Activated naive CD8-positive, alpha-beta T cell treated with anti-CD3 and anti-CD28 coated beads, Interleukin-2, amount 50 U/mL, for 24 hours (primary cell): ENCODE results near the gene TMEM114.

ENCODE experiments used
- ATAC-seq: fragments of 150-1000 bp; cut with Tn5 transposase; one replicate; pipeline ENCODE4 v1.10.0; 2021
- DNase-seq: peaks from one replicate; pipeline ENCODE4 v3.0.0; 2021
- H3K27ac Mint-ChIP-seq: one replicate; pipeline ENCODE4 v1.8.0; 2021; ENCODE audit warnings: mild to moderate bottlenecking, mixed read lengths
- H3K27me3 Mint-ChIP-seq: one replicate; pipeline ENCODE4 v1.8.0; 2021; ENCODE audit warnings: mixed read lengths
- H3K36me3 Mint-ChIP-seq: one replicate; pipeline ENCODE4 v1.8.0; 2021; ENCODE audit warnings: low read depth, mixed read lengths
- H3K4me1 Mint-ChIP-seq: one replicate; pipeline ENCODE4 v1.8.0; 2021; ENCODE audit warnings: mixed read lengths
- H3K4me3 Mint-ChIP-seq: one replicate; pipeline ENCODE4 v1.8.0; 2021; ENCODE audit warnings: mild to moderate bottlenecking, moderate library complexity, mixed read lengths
- H3K9me3 Mint-ChIP-seq: one replicate; pipeline ENCODE4 v1.8.0; 2021; ENCODE audit warnings: mixed read lengths

Gene TMEM114

GRCh38 chr16:8590811-8591210, 500 bp upstream of the TMEM114 start:
- Mint-ChIP-seq H3K36me3 (no peaks in the 10 kb centered on the region), H3K27ac (no peak overlapping the region), H3K27me3 (peaks cover 27% of the 10 kb centered on the region), H3K4me1 (no peaks in the 10 kb centered on the region), H3K9me3 (peaks cover under 1% of the 10 kb centered on the region), H3K4me3 (no peak overlapping the region)
- ATAC-seq (no peak), DNase-seq (no peak)

- Mint-ChIP-seq H3K4me1 (no peaks in the 10 kb centered on the region), H3K27ac (no peak overlapping the region), H3K27me3 (peaks cover 29% of the 10 kb centered on the region), H3K9me3 (no peaks in the 10 kb centered on the region), H3K4me3 (no peak overlapping the region), H3K36me3 (no peaks in the 10 kb centered on the region)
- DNase-seq (no peak), ATAC-seq (no peak)
These were observed 1.0 kb downstream of the TMEM114 start for GRCh38 chr16:8589057-8589899.

DNA sequence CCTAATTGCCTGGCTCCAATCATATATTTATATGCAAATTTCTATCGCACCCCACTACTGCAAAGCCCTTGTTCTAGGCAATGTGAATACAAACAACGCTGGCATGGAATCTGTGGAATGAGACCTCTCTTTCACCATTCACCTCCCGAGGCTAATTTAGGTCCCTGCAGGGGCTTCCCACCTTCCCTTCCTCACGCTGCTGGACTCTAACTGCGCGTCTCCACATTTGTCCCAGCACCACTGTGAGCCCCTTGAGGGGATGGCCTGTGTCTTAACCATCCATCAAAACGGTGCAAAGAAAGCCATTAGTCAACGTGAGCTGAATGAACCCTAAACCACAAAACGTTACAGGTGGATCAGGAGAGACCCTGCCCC, 1.6 kb downstream of the TMEM114 start:
- H3K27ac Mint-ChIP-seq: no peak overlapping the region
- no peak overlapping the region for H3K4me3 Mint-ChIP-seq
- no peak for ATAC-seq
- H3K4me1 Mint-ChIP-seq: no peaks in the 10 kb centered on the region
- no peaks in the 10 kb centered on the region for H3K36me3 Mint-ChIP-seq
- DNase-seq: no peak
- no peaks in the 10 kb centered on the region for H3K9me3 Mint-ChIP-seq
- H3K27me3 Mint-ChIP-seq: peaks cover 29% of the 10 kb centered on the region

DNA sequence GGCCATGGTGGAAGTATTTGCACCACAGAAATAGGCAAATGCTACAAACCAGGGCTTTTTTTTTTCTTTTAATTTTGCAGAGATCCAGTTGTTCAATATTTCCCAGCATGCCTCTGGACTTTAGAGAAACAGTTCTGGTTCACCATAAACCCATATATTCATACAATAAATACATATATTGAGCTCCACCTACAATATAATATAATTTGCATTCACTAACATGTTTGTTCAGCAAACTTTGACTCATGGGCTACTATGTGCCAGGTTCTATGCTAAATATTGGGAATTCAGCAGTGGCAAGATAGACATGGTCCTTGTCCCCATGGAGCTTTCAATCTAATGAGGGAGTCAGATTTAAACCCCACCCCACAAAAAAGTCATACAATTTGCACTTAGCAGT, 3.2 kb downstream of the TMEM114 start:
- no peak for ATAC-seq
- Mint-ChIP-seq H3K36me3 (no peaks in the 10 kb centered on the region), H3K4me1 (peaks cover under 1% of the 10 kb centered on the region), H3K27ac (no peak overlapping the region), H3K27me3 (peaks cover 32% of the 10 kb centered on the region), H3K4me3 (no peak overlapping the region), H3K9me3 (no peaks in the 10 kb centered on the region)
- no peak for DNase-seq

- H3K4me3 Mint-ChIP-seq: no peak overlapping the region
- peaks cover 32% of the 10 kb centered on the region for H3K27me3 Mint-ChIP-seq
These were observed 4.5 kb downstream of the TMEM114 start for GRCh38 chr16:8585857-8586256.

GRCh38 chr16:8585041-8585440, 5.3 kb downstream of the TMEM114 start:
- no peak overlapping the region for H3K27ac Mint-ChIP-seq
- H3K27me3 Mint-ChIP-seq: peaks cover 30% of the 10 kb centered on the region

More at GRCh38 chr16:8585857-8586256, 4.5 kb downstream of the TMEM114 start:
- Mint-ChIP-seq H3K9me3 (no peaks in the 10 kb centered on the region), H3K36me3 (no peaks in the 10 kb centered on the region), H3K4me1 (peaks cover 4% of the 10 kb centered on the region), H3K27ac (no peak overlapping the region)
- ATAC-seq (no peak), DNase-seq (no peak)

DNA sequence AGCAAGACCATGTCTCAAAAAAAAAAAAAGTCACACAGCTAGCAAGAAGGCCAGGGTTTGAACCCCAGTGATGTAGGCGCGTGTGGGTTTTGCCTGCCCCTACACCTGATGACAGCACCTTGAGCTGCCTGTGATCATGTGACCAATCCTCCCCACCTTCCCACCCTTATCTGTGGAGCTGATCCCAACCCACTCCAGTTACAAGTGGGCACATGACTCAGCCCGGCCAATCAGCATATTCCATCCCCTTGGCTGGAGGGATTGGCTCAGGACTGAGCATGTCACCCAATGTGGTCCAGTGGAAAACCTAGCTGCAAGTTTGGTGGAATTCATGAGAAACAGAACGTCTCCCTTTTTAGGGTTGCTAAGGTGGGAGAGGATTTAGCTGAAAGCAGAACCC, 6.6 kb downstream of the TMEM114 start:
- ATAC-seq: no peak
- DNase-seq: no peak
- no peak overlapping the region for H3K4me3 Mint-ChIP-seq
- peaks cover 22% of the 10 kb centered on the region for H3K27me3 Mint-ChIP-seq
- no peaks in the 10 kb centered on the region for H3K9me3 Mint-ChIP-seq
- H3K4me1 Mint-ChIP-seq: peaks cover 4% of the 10 kb centered on the region
- no peak overlapping the region for H3K27ac Mint-ChIP-seq
- H3K36me3 Mint-ChIP-seq: no peaks in the 10 kb centered on the region

More at GRCh38 chr16:8585041-8585440, 5.3 kb downstream of the TMEM114 start:
- Mint-ChIP-seq H3K4me1 (peaks cover 4% of the 10 kb centered on the region), H3K9me3 (no peaks in the 10 kb centered on the region), H3K4me3 (no peak overlapping the region), H3K36me3 (no peaks in the 10 kb centered on the region)
- DNase-seq: no peak
- ATAC-seq: no peak

DNA sequence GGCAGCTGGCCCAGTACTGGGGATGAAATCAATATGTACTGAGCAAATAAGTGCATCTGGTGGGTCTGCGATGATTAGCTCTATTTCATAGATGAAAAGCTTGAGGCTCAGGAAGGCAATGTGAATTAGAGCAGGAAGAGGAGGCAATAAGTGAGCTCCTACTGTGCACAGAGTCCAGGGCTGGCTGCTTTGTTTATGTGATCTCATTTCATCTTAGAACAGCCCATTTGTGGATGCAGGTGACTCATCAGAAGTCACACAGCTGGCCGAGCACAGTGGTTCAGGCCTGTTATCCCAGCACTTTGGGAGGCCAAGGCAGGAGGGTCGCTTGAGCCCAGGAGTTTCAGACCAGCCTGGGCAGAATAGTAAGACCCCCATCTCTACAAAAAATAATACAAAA, 7.1 kb downstream of the TMEM114 start:
- DNase-seq: no peak
- no peaks in the 10 kb centered on the region for H3K9me3 Mint-ChIP-seq
- peaks cover 4% of the 10 kb centered on the region for H3K4me1 Mint-ChIP-seq
- H3K36me3 Mint-ChIP-seq: no peaks in the 10 kb centered on the region
- no peak for ATAC-seq
- H3K27ac Mint-ChIP-seq: no peak overlapping the region
- H3K27me3 Mint-ChIP-seq: peaks cover 16% of the 10 kb centered on the region
- H3K4me3 Mint-ChIP-seq: no peak overlapping the region

- no peak overlapping the region for H3K27ac Mint-ChIP-seq
- H3K27me3 Mint-ChIP-seq: peaks cover 8% of the 10 kb centered on the region
- H3K9me3 Mint-ChIP-seq: no peaks in the 10 kb centered on the region
- peaks cover 4% of the 10 kb centered on the region for H3K4me1 Mint-ChIP-seq
- no peaks in the 10 kb centered on the region for H3K36me3 Mint-ChIP-seq
- DNase-seq: no peak
- H3K4me3 Mint-ChIP-seq: no peak overlapping the region
- ATAC-seq: no peak
These were observed 8.3 kb downstream of the TMEM114 start for GRCh38 chr16:8581831-8582580.

DNA sequence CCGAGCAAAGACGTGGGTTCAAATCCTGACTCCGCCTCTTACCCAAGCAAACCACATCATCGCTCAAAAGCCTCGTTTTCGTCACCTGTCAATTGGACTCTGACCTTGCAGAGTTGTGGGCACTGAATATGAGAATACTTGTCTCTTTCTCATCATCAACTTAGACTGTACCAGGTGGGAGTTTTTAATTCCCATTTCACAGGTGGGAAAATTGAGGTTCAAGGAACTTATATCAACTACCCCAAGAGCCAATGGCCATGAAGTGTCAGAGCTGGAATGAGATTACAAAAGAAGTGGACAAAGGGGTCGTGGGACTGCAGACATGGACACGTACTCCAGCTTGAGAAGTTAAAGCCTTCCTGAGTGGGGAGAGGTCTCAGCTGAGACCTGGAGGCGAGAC, 10.8 kb downstream of the TMEM114 start:
- ATAC-seq (no peak), DNase-seq (no peak)
- peaks cover 3% of the 10 kb centered on the region for H3K27me3 Mint-ChIP-seq
- H3K36me3 Mint-ChIP-seq: no peaks in the 10 kb centered on the region
- no peak overlapping the region for H3K4me3 Mint-ChIP-seq
- peaks cover 4% of the 10 kb centered on the region for H3K4me1 Mint-ChIP-seq
- H3K27ac Mint-ChIP-seq: no peak overlapping the region
- H3K9me3 Mint-ChIP-seq: no peaks in the 10 kb centered on the region

- ATAC-seq (no peak), DNase-seq (no peak)
- H3K9me3 Mint-ChIP-seq: no peaks in the 10 kb centered on the region
- no peaks in the 10 kb centered on the region for H3K36me3 Mint-ChIP-seq
- H3K27me3 Mint-ChIP-seq: peaks cover 7% of the 10 kb centered on the region
- H3K4me3 Mint-ChIP-seq: no peak overlapping the region
- no peak overlapping the region for H3K27ac Mint-ChIP-seq
- H3K4me1 Mint-ChIP-seq: peaks cover 4% of the 10 kb centered on the region
These were observed 12.5 kb downstream of the TMEM114 start for GRCh38 chr16:8577678-8578304.

DNA sequence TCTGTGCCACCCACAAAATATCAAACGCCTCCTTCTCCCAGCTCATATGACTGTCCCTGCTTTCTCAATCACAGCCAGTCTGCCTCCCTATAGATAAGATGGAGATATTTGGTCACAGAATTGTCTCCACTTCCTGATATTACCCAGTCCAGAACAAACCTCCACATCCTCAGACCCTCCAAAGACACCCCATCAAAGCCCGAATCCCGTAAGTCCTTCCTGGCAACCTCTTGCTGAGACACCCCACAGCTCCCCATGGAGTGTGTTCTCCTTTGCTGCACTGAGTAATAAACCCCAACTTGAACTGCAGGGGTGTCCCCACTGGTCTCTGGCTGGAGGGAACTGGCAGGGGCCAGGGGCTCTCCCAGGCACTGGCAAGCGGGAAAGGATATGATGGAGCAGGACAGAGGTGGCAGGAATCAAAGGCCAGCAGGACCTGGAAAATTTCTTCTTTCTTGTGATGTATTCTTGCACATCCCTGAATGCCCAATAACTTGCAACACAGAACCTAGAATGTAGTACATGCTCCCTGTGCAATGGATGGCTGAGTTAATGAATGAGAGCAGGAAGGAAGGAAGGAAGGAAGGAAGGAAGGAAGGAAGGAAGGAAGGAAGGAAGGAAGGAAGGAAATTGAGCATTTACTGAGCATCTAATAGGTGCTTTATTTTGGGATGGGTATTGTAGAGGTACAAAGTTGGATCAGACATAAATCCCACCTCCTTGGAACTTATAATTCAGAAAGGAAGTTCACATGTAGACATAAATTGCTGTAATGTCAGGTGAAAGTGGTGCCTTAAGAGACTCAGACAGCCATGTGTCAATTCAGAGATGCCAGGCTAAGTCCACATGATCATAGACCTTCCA, 13.9 kb downstream of the TMEM114 start:
- H3K27ac Mint-ChIP-seq: no peak overlapping the region
- no peak overlapping the region for H3K4me3 Mint-ChIP-seq
- no peak for DNase-seq
- no peaks in the 10 kb centered on the region for H3K4me1 Mint-ChIP-seq
- H3K27me3 Mint-ChIP-seq: peaks cover 13% of the 10 kb centered on the region
- no peaks in the 10 kb centered on the region for H3K9me3 Mint-ChIP-seq
- no peak for ATAC-seq
- H3K36me3 Mint-ChIP-seq: no peaks in the 10 kb centered on the region

DNA sequence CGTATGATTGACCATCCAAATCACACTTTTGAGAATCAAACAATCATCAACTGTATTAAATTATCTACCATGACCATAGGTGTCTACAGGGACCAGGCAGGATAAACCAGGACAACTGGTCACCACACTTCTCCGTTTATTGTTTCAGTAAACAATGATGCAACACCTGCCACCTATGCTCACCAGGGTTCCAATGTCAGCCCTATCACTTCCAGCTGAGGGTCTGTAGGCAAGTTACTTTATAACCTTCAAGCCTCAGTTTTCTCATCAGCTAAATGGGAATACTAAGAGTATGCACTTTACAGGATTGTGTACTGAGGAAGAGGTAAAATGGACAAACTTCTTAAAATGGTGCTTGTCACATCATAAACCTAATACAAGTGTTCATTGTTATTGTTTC, 14.9 kb downstream of the TMEM114 start:
- DNase-seq: no peak
- no peak for ATAC-seq
- Mint-ChIP-seq H3K9me3 (no peaks in the 10 kb centered on the region), H3K36me3 (no peaks in the 10 kb centered on the region), H3K27ac (no peak overlapping the region), H3K4me1 (no peaks in the 10 kb centered on the region), H3K4me3 (no peak overlapping the region), H3K27me3 (peaks cover 17% of the 10 kb centered on the region)
